RWPE1 (cell line): ENCODE data around the gene USP17L24.
"Not testable (repeated sequence)": the region's sequence is repeated elsewhere in the genome, so short reads cannot be mapped to it uniquely, and the experiment has no call there.

ENCODE experiments used
- CTCF ChIA-PET: fragments of 350-600 bp; sonication (Branson Sonifier 250); formaldehyde crosslinking; extraction: SDS; loops from one replicate; lab custom pipeline; 2021; lab: Yijun Ruan, JAX
- POLR2A ChIA-PET: fragments of 400-600 bp; formaldehyde crosslinking; extraction: SDS; loops from one replicate; lab custom pipeline; 2020; ENCODE audit warnings: antibody characterized with exemption; ENCODE audit not compliant: low non-redundant PET; lab: Yijun Ruan, JAX
- DNase-seq: peaks from one replicate; pipeline ENCODE4 v3.0.0; 2012; ENCODE audit warnings: low spot score
- H3K27ac ChIP-seq: fragments of 450-650 bp; 2 replicates; pipeline ENCODE4 v1.5.1; 2017

The USP17L24 gene, protein sequence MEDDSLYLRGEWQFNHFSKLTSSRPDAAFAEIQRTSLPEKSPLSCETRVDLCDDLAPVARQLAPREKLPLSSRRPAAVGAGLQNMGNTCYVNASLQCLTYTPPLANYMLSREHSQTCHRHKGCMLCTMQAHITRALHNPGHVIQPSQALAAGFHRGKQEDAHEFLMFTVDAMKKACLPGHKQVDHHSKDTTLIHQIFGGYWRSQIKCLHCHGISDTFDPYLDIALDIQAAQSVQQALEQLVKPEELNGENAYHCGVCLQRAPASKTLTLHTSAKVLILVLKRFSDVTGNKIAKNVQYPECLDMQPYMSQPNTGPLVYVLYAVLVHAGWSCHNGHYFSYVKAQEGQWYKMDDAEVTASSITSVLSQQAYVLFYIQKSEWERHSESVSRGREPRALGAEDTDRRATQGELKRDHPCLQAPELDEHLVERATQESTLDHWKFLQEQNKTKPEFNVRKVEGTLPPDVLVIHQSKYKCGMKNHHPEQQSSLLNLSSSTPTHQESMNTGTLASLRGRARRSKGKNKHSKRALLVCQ

DNA sequence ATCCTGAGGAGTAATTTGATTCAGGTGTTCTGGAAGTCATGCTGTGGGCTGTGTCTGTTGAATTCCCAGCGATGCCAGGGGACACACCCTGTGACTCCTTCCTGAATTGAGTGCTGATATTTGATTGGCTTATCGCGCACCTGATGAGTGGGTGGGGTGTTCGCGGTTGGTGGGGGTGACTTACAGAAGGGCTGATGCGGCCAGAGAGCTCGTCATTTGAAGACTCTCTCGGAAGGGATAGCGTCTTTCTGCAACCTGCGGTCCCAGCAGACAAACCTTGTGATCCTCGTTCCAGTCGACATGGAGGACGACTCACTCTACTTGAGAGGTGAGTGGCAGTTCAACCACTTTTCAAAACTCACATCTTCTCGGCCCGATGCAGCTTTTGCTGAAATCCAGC lies at the start of gene USP17L24:
Gene USP17L24 (plus strand): TSS at position 301 of the 400 bp plus-strand sequence. CDS start 0 bp downstream, at position 301.
- POLR2A ChIA-PET, CTCF ChIA-PET, DNase-seq, H3K27ac ChIP-seq: not testable (repeated sequence)

DNA sequence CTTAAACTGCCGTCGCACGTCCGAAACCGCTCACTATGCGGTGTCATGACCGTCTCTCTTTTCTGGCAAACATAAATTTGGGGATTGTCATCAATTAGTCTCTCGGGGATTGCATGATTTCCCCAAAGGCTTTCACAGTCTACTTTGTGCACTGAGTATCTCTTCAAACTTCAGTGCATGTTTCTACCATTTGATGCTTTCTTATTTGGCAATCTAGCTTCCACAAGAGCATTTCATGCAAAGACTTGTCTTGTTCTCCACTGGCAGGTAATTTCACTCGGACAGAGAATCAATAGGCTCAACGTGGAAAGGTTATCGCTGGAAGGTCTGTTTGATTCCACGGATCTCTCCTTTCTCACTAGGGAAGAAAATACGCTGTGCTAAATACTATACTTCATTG lies 774 bp upstream of the USP17L24 start:
- DNase-seq, CTCF ChIA-PET, H3K27ac ChIP-seq, POLR2A ChIA-PET: not testable (repeated sequence)

DNA sequence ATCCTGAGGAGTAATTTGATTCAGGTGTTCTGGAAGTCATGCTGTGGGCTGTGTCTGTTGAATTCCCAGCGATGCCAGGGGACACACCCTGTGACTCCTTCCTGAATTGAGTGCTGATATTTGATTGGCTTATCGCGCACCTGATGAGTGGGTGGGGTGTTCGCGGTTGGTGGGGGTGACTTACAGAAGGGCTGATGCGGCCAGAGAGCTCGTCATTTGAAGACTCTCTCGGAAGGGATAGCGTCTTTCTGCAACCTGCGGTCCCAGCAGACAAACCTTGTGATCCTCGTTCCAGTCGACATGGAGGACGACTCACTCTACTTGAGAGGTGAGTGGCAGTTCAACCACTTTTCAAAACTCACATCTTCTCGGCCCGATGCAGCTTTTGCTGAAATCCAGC lies 4.6 kb downstream of the USP17L24 start, which contains the start of gene USP17L25:
Gene USP17L25 (plus strand): TSS at position 301 of the 400 bp plus-strand sequence. CDS start 0 bp downstream, at position 301.
- H3K27ac ChIP-seq, DNase-seq, POLR2A ChIA-PET, CTCF ChIA-PET: not testable (repeated sequence)

DNA sequence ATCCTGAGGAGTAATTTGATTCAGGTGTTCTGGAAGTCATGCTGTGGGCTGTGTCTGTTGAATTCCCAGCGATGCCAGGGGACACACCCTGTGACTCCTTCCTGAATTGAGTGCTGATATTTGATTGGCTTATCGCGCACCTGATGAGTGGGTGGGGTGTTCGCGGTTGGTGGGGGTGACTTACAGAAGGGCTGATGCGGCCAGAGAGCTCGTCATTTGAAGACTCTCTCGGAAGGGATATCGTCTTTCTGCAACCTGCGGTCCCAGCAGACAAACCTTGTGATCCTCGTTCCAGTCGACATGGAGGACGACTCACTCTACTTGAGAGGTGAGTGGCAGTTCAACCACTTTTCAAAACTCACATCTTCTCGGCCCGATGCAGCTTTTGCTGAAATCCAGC lies 9.4 kb downstream of the USP17L24 start, which contains the start of gene USP17L26:
Gene USP17L26 (plus strand): TSS at position 301 of the 400 bp plus-strand sequence. CDS start 0 bp downstream, at position 301.
- CTCF ChIA-PET, POLR2A ChIA-PET, DNase-seq, H3K27ac ChIP-seq: not testable (repeated sequence)

DNA sequence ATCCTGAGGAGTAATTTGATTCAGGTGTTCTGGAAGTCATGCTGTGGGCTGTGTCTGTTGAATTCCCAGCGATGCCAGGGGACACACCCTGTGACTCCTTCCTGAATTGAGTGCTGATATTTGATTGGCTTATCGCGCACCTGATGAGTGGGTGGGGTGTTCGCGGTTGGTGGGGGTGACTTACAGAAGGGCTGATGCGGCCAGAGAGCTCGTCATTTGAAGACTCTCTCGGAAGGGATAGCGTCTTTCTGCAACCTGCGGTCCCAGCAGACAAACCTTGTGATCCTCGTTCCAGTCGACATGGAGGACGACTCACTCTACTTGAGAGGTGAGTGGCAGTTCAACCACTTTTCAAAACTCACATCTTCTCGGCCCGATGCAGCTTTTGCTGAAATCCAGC lies 14.1 kb downstream of the USP17L24 start, which contains the start of gene USP17L5:
Gene USP17L5 (plus strand): TSS at position 301 of the 400 bp plus-strand sequence. CDS start 0 bp downstream, at position 301.
- CTCF ChIA-PET, H3K27ac ChIP-seq, DNase-seq, POLR2A ChIA-PET: not testable (repeated sequence)

DNA sequence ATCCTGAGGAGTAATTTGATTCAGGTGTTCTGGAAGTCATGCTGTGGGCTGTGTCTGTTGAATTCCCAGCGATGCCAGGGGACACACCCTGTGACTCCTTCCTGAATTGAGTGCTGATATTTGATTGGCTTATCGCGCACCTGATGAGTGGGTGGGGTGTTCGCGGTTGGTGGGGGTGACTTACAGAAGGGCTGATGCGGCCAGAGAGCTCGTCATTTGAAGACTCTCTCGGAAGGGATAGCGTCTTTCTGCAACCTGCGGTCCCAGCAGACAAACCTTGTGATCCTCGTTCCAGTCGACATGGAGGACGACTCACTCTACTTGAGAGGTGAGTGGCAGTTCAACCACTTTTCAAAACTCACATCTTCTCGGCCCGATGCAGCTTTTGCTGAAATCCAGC lies 18.9 kb downstream of the USP17L24 start, which contains the start of gene USP17L27:
Gene USP17L27 (plus strand): TSS at position 301 of the 400 bp plus-strand sequence. CDS start 0 bp downstream, at position 301.
- DNase-seq, H3K27ac ChIP-seq, POLR2A ChIA-PET, CTCF ChIA-PET: not testable (repeated sequence)

DNA sequence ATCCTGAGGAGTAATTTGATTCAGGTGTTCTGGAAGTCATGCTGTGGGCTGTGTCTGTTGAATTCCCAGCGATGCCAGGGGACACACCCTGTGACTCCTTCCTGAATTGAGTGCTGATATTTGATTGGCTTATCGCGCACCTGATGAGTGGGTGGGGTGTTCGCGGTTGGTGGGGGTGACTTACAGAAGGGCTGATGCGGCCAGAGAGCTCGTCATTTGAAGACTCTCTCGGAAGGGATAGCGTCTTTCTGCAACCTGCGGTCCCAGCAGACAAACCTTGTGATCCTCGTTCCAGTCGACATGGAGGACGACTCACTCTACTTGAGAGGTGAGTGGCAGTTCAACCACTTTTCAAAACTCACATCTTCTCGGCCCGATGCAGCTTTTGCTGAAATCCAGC lies 23.6 kb downstream of the USP17L24 start, which contains the start of gene USP17L28:
Gene USP17L28 (plus strand): TSS at position 301 of the 400 bp plus-strand sequence. CDS start 0 bp downstream, at position 301.
- POLR2A ChIA-PET, DNase-seq, CTCF ChIA-PET, H3K27ac ChIP-seq: not testable (repeated sequence)

DNA sequence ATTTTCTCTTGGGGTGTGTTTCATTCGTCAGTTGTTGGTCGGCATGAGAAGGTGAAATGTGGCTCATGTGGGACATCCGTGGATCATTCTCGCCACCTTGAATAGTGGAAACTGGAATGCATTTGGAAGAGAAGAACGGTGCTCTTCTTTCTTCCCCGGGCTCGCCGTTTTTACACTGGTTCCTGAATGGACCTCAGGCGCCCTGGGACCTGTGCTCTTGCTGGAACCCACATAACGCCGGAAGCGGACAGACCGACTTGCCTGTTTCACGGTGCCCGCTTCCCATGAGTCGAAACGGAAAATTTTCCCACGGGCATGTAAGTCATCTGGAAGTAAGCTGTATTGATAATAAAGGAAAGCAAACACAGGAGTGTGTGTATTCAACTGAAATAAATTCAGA lies 25.9 kb downstream of the USP17L24 start:
- H3K27ac ChIP-seq, POLR2A ChIA-PET, CTCF ChIA-PET, DNase-seq: not testable (repeated sequence)

DNA sequence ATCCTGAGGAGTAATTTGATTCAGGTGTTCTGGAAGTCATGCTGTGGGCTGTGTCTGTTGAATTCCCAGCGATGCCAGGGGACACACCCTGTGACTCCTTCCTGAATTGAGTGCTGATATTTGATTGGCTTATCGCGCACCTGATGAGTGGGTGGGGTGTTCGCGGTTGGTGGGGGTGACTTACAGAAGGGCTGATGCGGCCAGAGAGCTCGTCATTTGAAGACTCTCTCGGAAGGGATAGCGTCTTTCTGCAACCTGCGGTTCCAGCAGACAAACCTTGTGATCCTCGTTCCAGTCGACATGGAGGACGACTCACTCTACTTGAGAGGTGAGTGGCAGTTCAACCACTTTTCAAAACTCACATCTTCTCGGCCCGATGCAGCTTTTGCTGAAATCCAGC lies 28.4 kb downstream of the USP17L24 start, which contains the start of gene USP17L29:
Gene USP17L29 (plus strand): TSS at position 301 of the 400 bp plus-strand sequence. CDS start 0 bp downstream, at position 301.
- DNase-seq, POLR2A ChIA-PET, H3K27ac ChIP-seq, CTCF ChIA-PET: not testable (repeated sequence)

DNA sequence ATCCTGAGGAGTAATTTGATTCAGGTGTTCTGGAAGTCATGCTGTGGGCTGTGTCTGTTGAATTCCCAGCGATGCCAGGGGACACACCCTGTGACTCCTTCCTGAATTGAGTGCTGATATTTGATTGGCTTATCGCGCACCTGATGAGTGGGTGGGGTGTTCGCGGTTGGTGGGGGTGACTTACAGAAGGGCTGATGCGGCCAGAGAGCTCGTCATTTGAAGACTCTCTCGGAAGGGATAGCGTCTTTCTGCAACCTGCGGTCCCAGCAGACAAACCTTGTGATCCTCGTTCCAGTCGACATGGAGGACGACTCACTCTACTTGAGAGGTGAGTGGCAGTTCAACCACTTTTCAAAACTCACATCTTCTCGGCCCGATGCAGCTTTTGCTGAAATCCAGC lies 37.9 kb downstream of the USP17L24 start, which contains the start of gene USP17L30:
Gene USP17L30 (plus strand): TSS at position 301 of the 400 bp plus-strand sequence. CDS start 0 bp downstream, at position 301.
- H3K27ac ChIP-seq, CTCF ChIA-PET, POLR2A ChIA-PET, DNase-seq: not testable (repeated sequence)
